HepG2 (cell line): ENCODE measurements around the gene EPS8. TPM values are rescaled to one million over a fixed set of nuclear protein-coding genes. Genes with fewer than 3 reads are reported as not detected.

Source experiments
- ATAC-seq: fragments of 200-7000 bp; cut with Tn5 transposase; 3 replicates; pipeline ENCODE4 v1.9.1; 2020; ENCODE audit warnings: mild to moderate bottlenecking, moderate library complexity
- BruUV-seq: library from RNA; stranded (reverse); fragments of 400-500 nt; replicated peaks from 2 replicates; lab custom pipeline; 2021; lab: Mats Ljungman, UMichigan
- CTCF ChIA-PET: fragments of 300-600 bp; formaldehyde crosslinking; extraction: SDS; loops from one replicate; lab custom pipeline; 2021; ENCODE audit warnings: low total read pairs, inconsistent platforms, low intra/inter-chr PET ratio; lab: Yijun Ruan, JAX
- POLR2A ChIA-PET: fragments of 350-600 bp; sonication (Branson Sonifier 250); formaldehyde crosslinking; loops from one replicate; lab custom pipeline; 2020; ENCODE audit warnings: antibody characterized with exemption, inconsistent platforms; lab: Yijun Ruan, JAX
- DNase-seq: peaks from one replicate; pipeline ENCODE4 v3.0.0-alpha.2; 2015; ENCODE audit warnings: low spot score
- FAIRE-seq: peaks from 3 replicates; lab custom pipeline; 2011; peaks lifted over from hg19 to GRCh38; lab: Jason Lieb, UNC
- H2AFZ ChIP-seq: one replicate; pipeline ENCODE4 v1.6.1; 2011; ENCODE audit warnings: low read length, inconsistent platforms
- H3K27ac ChIP-seq: fragments of 300-600 bp; 3 replicates; pipeline ENCODE4 v1.8.0; 2011; ENCODE audit warnings: mixed run types, mild to moderate bottlenecking, mixed read lengths, low read length, inconsistent platforms; ENCODE audit not compliant: insufficient read depth; ENCODE audit errors: extremely low read length
- H3K27me3 ChIP-seq, 2 experiments: fragments of 200-600 bp in 1 of 2; 2 replicates in 1 of 2; 3 replicates in 1 of 2; pipeline versions ENCODE4 v1.6.0 to v1.8.0; 2011; ENCODE audit warnings: low read length in 2 of 2, mild to moderate bottlenecking in 2 of 2, moderate library complexity in 2 of 2, inconsistent platforms in 1 of 2; ENCODE audit not compliant: insufficient read depth in 2 of 2, control insufficient read depth in 1 of 2
- H3K36me3 ChIP-seq, 2 experiments: fragments of 200-600 bp in 1 of 2; replicated peaks in 1 of 2; 2 replicates in 1 of 2; 3 replicates in 1 of 2; pipeline versions ENCODE4 v1.5.1 to v1.8.0; 2011; ENCODE audit warnings: low read length in 2 of 2, inconsistent platforms in 1 of 2; ENCODE audit not compliant: insufficient read depth in 2 of 2, control insufficient read depth in 1 of 2
- H3K4me1 ChIP-seq: 2 replicates; pipeline ENCODE4 v1.5.1; 2012; ENCODE audit warnings: low read length, inconsistent platforms; ENCODE audit not compliant: insufficient read depth
- H3K4me2 ChIP-seq: 2 replicates; pipeline ENCODE4 v1.6.0; 2011; ENCODE audit warnings: low read depth, low read length, inconsistent platforms
- H3K4me3 ChIP-seq, 3 experiments: fragments of 200-600 bp in 1 of 3; sonication (generic), shearing (Covaris generic) in 1 of 3; replicated peaks in 1 of 3; 2 replicates each; pipeline ENCODE4 v1.5.1; 2011 to 2016; ENCODE audit warnings: low read length in 3 of 3, inconsistent platforms in 2 of 3, low read depth in 2 of 3, mild to moderate bottlenecking in 2 of 3, control low read depth in 1 of 3, mixed read lengths in 1 of 3; ENCODE audit not compliant: insufficient read depth in 1 of 3
- H3K79me2 ChIP-seq: one replicate; pipeline ENCODE4 v1.6.1; 2011; ENCODE audit warnings: low read length, inconsistent platforms; ENCODE audit not compliant: insufficient read depth
- H3K9ac ChIP-seq: 2 replicates; pipeline ENCODE4 v1.6.0; 2011; ENCODE audit warnings: mild to moderate bottlenecking, low read depth, low read length, inconsistent platforms; ENCODE audit not compliant: insufficient read depth
- H3K9me3 ChIP-seq: 2 replicates; pipeline ENCODE4 v1.5.1; 2012; ENCODE audit warnings: mild to moderate bottlenecking, low read length
- H4K20me1 ChIP-seq: 2 replicates; pipeline ENCODE4 v1.6.0; 2011; ENCODE audit warnings: inconsistent platforms, mild to moderate bottlenecking, low read length, moderate library complexity; ENCODE audit not compliant: insufficient read depth
- FIP1L1 ChIP-seq: fragments of 200-400 bp; formaldehyde crosslinking; IDR thresholded peaks from 2 replicates; pipeline ENCODE4 v1.6.1; 2018; ENCODE audit warnings: low read depth, mild to moderate bottlenecking, low read length, moderate library complexity, borderline replicate concordance; ENCODE audit not compliant: insufficient read depth
- MAFK ChIP-seq, 2 experiments: IDR thresholded peaks in 1 of 2; conservative IDR thresholded peaks in 1 of 2; 2 replicates each; pipeline ENCODE4 v1.6.1; 2011; ENCODE audit warnings: improper control_type of control experiment in 2 of 2, low read length in 2 of 2
- PAWR ChIP-seq: sonication (generic); formaldehyde crosslinking; IDR thresholded peaks from 2 replicates; pipeline ENCODE4 v1.4.0; 2020; ENCODE audit warnings: missing genetic modification reagents, mild to moderate bottlenecking, borderline replicate concordance
- WGBS: methylation state at CpG from one replicate; pipeline ENCODE4 v1.1.6; 2017; ENCODE audit warnings: low lambda C conversion rate; 5-methylcytosine and 5-hydroxymethylcytosine counted together
- in situ Hi-C: cut with HindIII; loops from 2 replicates; pipeline ENCODE4 v1.10.0; 2017; ENCODE audit warnings: low pct_unique_long_range_greater_than_20kb; ENCODE audit not compliant: extremely low pct_ligation_motif_present
- intact Hi-C: fragments of 100-400 bp; cut with micrococcal nuclease; formaldehyde crosslinking; loops from one replicate; pipeline ENCODE4 v1.10.0; 2022; ENCODE audit not compliant: unreplicated experiment
- polyA plus RNA-seq, 8 experiments: library from polyadenylated mRNA; depleted of rRNA in 3 of 8; stranded (reverse) in 7 of 8; unstranded in 1 of 8; fragments of >200 nt; fragmentation: Illumina TruSeq in 4 of 8; extraction: Trizol in 4 of 8; gene quantifications; 2 replicates each; pipeline versions ENCODE4 v1.2.1 to v1.2.3, GENCODE V29; 2011 to 2016; ENCODE audit warnings: low read depth in 4 of 8, missing spikeins in 1 of 8, mixed read lengths in 1 of 8; ENCODE audit not compliant: insufficient read depth in 1 of 8
- total RNA-seq, 5 experiments: library from RNA; depleted of rRNA; stranded (reverse); fragments of >200 nt; fragmentation: Illumina TruSeq; extraction: Trizol; gene quantifications; 2 replicates each; pipeline ENCODE4 v1.2.3, GENCODE V29; 2016; ENCODE audit warnings: low read depth in 1 of 5
- TF ChIP-seq, protein P1 (sequence below): sonication (generic); formaldehyde crosslinking; IDR thresholded peaks from 2 replicates; pipeline ENCODE4 v1.4.0; 2020; ENCODE audit warnings: mild to moderate bottlenecking, missing genetic modification reagents, borderline replicate concordance
- TF ChIP-seq, protein P2 (sequence below): IDR thresholded peaks from 2 replicates; pipeline ENCODE4 v1.6.1; 2016; ENCODE audit warnings: missing compliant biosample characterization, missing genetic modification reagents, borderline replicate concordance

EPS8 gene
- total and polyA plus RNA-seq, 2 of the 13 experiments (the other 11 are each of a cell fraction or from before 2014, with no cell fraction given): 37.1 to 43.4 TPM

DNA sequence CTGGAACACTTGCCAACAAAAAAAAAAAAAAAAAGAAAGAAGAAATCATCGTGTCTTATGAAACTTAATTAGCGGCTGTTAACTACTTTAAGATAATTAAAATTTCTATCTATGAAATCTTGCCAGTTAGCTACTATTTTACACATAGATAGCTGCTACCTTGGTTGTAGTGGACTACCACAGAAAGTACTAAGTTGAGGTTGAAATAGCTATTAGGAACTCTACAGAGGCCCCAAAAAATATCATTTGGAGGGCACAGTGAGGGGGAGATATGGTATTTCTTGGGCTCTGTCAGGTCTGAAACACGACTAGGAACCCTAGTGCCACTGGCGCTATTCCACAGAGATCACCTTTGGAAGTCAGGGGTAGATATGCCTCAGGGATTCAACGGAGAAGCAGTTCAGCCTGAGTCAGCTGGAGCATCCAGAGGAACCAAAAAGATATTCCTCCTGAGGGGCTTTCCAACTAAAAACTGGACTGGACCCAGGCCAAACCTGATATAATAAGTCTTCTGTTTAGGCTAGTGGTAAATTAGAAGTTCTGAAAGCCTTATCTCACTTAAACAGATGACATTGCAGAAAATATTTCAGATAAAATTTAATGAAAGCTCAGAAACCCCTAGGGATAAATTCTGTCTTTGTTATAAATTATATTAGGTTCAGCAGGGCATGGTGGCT is 126.1 kb downstream of the EPS8 start:
- DNase-seq (no peak), FAIRE-seq (no peak)
- Histone ChIP-seq H3K27ac (no peak overlapping the region), H4K20me1 (no peaks in the 10 kb centered on the region), H3K9me3 (no peaks in the 10 kb centered on the region), H3K36me3 (peaks cover 10 to 53% of the 10 kb centered on the region in 2 experiments; a peak in 4 of 5 replicates), H3K9ac (no peak overlapping the region), H2AFZ (no peak overlapping the region), H3K79me2 (no peaks in the 10 kb centered on the region)
- no TSS peak for BruUV-seq
- intact Hi-C loops: no loop called here
- TF ChIP-seq PAWR (no peak), FIP1L1 (no peak), MAFK (conservative IDR thresholded peaks at IDR 0.05 in 1 of 2, IDR thresholded peaks at IDR 0.05 in 1 of 2; ENCODE audit: low read length in 2 of 2) (0 out of 4 replicates have a peak, but pooled peaks of 1 of the 2 experiments have one; percentile 17)
- TF ChIP-seq, protein P1, sequence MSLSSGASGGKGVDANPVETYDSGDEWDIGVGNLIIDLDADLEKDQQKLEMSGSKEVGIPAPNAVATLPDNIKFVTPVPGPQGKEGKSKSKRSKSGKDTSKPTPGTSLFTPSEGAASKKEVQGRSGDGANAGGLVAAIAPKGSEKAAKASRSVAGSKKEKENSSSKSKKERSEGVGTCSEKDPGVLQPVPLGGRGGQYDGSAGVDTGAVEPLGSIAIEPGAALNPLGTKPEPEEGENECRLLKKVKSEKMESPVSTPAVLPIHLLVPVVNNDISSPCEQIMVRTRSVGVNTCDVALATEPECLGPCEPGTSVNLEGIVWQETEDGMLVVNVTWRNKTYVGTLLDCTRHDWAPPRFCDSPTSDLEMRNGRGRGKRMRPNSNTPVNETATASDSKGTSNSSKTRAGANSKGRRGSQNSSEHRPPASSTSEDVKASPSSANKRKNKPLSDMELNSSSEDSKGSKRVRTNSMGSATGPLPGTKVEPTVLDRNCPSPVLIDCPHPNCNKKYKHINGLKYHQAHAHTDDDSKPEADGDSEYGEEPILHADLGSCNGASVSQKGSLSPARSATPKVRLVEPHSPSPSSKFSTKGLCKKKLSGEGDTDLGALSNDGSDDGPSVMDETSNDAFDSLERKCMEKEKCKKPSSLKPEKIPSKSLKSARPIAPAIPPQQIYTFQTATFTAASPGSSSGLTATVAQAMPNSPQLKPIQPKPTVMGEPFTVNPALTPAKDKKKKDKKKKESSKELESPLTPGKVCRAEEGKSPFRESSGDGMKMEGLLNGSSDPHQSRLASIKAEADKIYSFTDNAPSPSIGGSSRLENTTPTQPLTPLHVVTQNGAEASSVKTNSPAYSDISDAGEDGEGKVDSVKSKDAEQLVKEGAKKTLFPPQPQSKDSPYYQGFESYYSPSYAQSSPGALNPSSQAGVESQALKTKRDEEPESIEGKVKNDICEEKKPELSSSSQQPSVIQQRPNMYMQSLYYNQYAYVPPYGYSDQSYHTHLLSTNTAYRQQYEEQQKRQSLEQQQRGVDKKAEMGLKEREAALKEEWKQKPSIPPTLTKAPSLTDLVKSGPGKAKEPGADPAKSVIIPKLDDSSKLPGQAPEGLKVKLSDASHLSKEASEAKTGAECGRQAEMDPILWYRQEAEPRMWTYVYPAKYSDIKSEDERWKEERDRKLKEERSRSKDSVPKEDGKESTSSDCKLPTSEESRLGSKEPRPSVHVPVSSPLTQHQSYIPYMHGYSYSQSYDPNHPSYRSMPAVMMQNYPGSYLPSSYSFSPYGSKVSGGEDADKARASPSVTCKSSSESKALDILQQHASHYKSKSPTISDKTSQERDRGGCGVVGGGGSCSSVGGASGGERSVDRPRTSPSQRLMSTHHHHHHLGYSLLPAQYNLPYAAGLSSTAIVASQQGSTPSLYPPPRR (CRISPR knock-in tag): no peak
- TF ChIP-seq, protein P2, sequence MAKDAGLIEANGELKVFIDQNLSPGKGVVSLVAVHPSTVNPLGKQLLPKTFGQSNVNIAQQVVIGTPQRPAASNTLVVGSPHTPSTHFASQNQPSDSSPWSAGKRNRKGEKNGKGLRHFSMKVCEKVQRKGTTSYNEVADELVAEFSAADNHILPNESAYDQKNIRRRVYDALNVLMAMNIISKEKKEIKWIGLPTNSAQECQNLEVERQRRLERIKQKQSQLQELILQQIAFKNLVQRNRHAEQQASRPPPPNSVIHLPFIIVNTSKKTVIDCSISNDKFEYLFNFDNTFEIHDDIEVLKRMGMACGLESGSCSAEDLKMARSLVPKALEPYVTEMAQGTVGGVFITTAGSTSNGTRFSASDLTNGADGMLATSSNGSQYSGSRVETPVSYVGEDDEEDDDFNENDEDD (CRISPR knock-in tag): no peak
- TF ChIP-seq, all 625 proteins: peak for 1
- H3K4me1 ChIP-seq: no peaks in the 10 kb centered on the region
- in situ Hi-C loops: no loop called here
- ATAC-seq: no peak
- WGBS: 90% methylated on average over 5 of the region's 5 CpGs
- ChIA-PET POLR2A (no interaction called here), CTCF (no interaction called here)
- no peak overlapping the region for H3K4me2 ChIP-seq
- H3K4me3 ChIP-seq: no peak overlapping the region
- no peaks in the 10 kb centered on the region for H3K27me3 ChIP-seq
